Duodenal mucosa (tissue), 2 donors: ENCODE measurements around the gene MTMR2.
A peak's percentile ranks its signal among the peaks of the same experiment; 100 is the strongest.

Experiments
- H3K27ac ChIP-seq: one replicate; pipeline ENCODE4 v1.7.0; 2013; ENCODE audit warnings: low read depth, low read length
- H3K27me3 ChIP-seq, 2 donors: one replicate each; pipeline ENCODE4 v1.7.0; 2013; ENCODE audit warnings: low read length in 2 of 2, control low read depth in 1 of 2; ENCODE audit not compliant: insufficient read depth in 2 of 2, control insufficient read depth in 1 of 2
- H3K36me3 ChIP-seq, 2 donors: one replicate each; pipeline ENCODE4 v1.7.0; 2013; ENCODE audit warnings: low read length in 2 of 2, control low read depth in 1 of 2; ENCODE audit not compliant: insufficient read depth in 2 of 2, control insufficient read depth in 1 of 2
- H3K4me1 ChIP-seq, 2 donors: one replicate each; pipeline ENCODE4 v1.7.0; 2013; ENCODE audit warnings: low read length in 2 of 2, control low read depth in 1 of 2; ENCODE audit not compliant: insufficient read depth in 2 of 2, control insufficient read depth in 1 of 2
- H3K4me3 ChIP-seq, 2 donors: one replicate each; pipeline ENCODE4 v1.7.0; 2013; ENCODE audit warnings: low read length in 2 of 2, low read depth in 1 of 2
- H3K9ac ChIP-seq, 2 donors: one replicate each; pipeline ENCODE4 v1.7.0; 2013; ENCODE audit warnings: low read length in 2 of 2, low read depth in 1 of 2
- H3K9me3 ChIP-seq, 2 donors: one replicate each; pipeline ENCODE4 v1.7.0; 2013; ENCODE audit warnings: low read length in 2 of 2, control low read depth in 1 of 2; ENCODE audit not compliant: control insufficient read depth in 1 of 2

Gene MTMR2

GRCh38 chr11:95923728-95924413, at the start of gene MTMR2:
TSS of gene MTMR2 (minus strand) at chr11:95924107. CDS start at chr11:95923954, 153 bp downstream.
- Histone ChIP-seq H3K4me3 (peak within 1 kb of the TSS; percentile 79 to 98), H3K36me3 (no peaks in the 10 kb centered on the region), H3K4me1 (peaks cover 0 to 12% of the 10 kb centered on the region in 2 donors), H3K27me3 (no peaks in the 10 kb centered on the region), H3K27ac (peak within 1 kb of the TSS; percentile 86), H3K9ac (peak within 1 kb of the TSS; percentile 71 to 92), H3K9me3 (no peaks in the 10 kb centered on the region)

DNA sequence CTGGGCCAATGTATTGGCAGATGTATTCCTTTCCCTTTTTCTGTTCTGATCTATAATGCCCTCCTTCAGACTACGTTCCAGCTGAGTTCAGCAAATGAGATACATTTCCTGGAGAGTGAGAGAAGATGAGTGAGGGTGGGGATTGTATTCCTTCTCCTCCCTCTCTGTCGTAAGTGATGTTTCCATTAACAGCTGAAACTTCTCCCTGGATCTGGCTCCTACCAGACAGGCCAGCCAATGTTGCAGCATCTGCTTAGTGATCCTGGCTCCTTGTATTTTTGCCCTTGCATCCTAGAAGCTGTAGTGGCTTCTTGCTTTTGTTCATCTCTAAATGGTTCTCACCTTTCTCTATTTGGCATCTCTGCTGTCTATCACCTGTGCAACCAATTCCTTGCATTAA, 48.2 kb upstream of the MTMR2 start:
- Histone ChIP-seq H3K27ac (no peak overlapping the region), H3K36me3 (no peaks in the 10 kb centered on the region), H3K9ac (no peak overlapping the region), H3K4me3 (no peak overlapping the region), H3K27me3 (no peaks in the 10 kb centered on the region), H3K4me1 (no peaks in the 10 kb centered on the region), H3K9me3 (no peaks in the 10 kb centered on the region)

GRCh38 chr11:95968585-95968984, 44.7 kb upstream of the MTMR2 start:
- Histone ChIP-seq H3K36me3 (no peaks in the 10 kb centered on the region), H3K4me3 (no peak overlapping the region), H3K27ac (no peak overlapping the region), H3K4me1 (no peaks in the 10 kb centered on the region), H3K27me3 (no peaks in the 10 kb centered on the region), H3K9ac (no peak overlapping the region), H3K9me3 (no peaks in the 10 kb centered on the region)

- H3K36me3 ChIP-seq, result no peaks in the 10 kb centered on the region
- H3K27ac ChIP-seq, result no peak overlapping the region
- H3K27me3 ChIP-seq, result no peaks in the 10 kb centered on the region
- H3K4me3 ChIP-seq, result no peak overlapping the region
- H3K9ac ChIP-seq, result no peak overlapping the region
- H3K4me1 ChIP-seq, result no peaks in the 10 kb centered on the region
- H3K9me3 ChIP-seq, result no peaks in the 10 kb centered on the region
These were observed 40.4 kb upstream of the MTMR2 start for GRCh38 chr11:95964281-95964680.

- Histone ChIP-seq H3K27me3 (no peaks in the 10 kb centered on the region), H3K4me1 (no peaks in the 10 kb centered on the region)
These were observed 37.9 kb upstream of the MTMR2 start for GRCh38 chr11:95961758-95962157.

DNA sequence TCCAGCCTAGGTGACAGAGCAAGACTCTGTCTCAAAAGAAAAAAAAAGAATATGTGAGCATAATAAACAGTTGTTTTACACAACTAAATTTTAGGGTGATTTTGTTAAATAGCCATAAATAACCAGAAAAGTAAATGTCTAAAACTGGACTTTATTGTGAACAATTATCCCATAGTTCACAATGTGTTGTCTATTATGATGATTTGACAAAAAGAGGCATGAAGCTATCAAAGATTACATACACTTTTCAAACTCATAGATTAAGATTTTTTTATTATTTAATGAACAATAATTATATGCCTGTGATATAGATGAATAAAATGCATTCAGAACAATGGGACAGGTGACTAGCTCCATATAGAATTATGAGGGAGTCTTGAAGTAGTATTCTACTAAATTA, 27.0 kb upstream of the MTMR2 start:
- H3K9ac ChIP-seq, result no peak overlapping the region
- H3K27me3 ChIP-seq, result no peaks in the 10 kb centered on the region
- H3K36me3 ChIP-seq, result no peaks in the 10 kb centered on the region
- no peak overlapping the region for H3K4me3 ChIP-seq
- no peaks in the 10 kb centered on the region for H3K9me3 ChIP-seq
- H3K27ac ChIP-seq, result no peak overlapping the region
- H3K4me1 ChIP-seq, result no peaks in the 10 kb centered on the region

More at GRCh38 chr11:95961758-95962157, 37.9 kb upstream of the MTMR2 start:
- H3K4me3 ChIP-seq, result no peak overlapping the region
- H3K9ac ChIP-seq, result no peak overlapping the region
- no peaks in the 10 kb centered on the region for H3K36me3 ChIP-seq
- no peaks in the 10 kb centered on the region for H3K9me3 ChIP-seq
- H3K27ac ChIP-seq, result no peak overlapping the region

- H3K36me3 ChIP-seq, result no peaks in the 10 kb centered on the region
- H3K4me3 ChIP-seq, result no peak overlapping the region
- H3K9me3 ChIP-seq, result peaks cover 8 to 10% of the 10 kb centered on the region in 2 donors
- no peaks in the 10 kb centered on the region for H3K27me3 ChIP-seq
- H3K27ac ChIP-seq, result no peak overlapping the region
- H3K4me1 ChIP-seq, result no peaks in the 10 kb centered on the region
- H3K9ac ChIP-seq, result no peak overlapping the region
These were observed 24.7 kb upstream of the MTMR2 start for GRCh38 chr11:95948637-95949036.

DNA sequence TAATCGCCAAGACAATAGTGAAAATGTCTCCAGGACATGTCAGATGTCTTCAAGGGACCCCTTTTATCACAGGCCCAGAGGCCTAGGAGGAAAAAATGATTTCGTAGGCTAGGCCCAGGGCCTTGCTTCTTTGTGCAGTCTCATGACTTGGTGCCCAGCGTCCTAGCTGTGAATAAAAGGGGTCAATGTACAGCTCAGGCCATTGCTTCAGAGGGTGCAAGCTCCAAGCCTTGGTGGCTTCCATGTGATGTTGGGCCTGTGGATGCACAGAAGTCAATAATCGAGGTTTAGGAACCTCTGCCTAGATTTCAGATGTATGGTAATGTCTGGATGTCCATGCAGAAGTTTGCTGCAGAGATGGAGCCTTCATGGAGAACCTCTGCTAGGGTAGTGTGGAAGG, 20.7 kb upstream of the MTMR2 start:
- Histone ChIP-seq H3K27me3 (no peaks in the 10 kb centered on the region), H3K27ac (no peak overlapping the region), H3K9me3 (peaks cover 8 to 10% of the 10 kb centered on the region in 2 donors), H3K36me3 (no peaks in the 10 kb centered on the region), H3K4me3 (no peak overlapping the region), H3K9ac (no peak overlapping the region), H3K4me1 (no peaks in the 10 kb centered on the region)

DNA sequence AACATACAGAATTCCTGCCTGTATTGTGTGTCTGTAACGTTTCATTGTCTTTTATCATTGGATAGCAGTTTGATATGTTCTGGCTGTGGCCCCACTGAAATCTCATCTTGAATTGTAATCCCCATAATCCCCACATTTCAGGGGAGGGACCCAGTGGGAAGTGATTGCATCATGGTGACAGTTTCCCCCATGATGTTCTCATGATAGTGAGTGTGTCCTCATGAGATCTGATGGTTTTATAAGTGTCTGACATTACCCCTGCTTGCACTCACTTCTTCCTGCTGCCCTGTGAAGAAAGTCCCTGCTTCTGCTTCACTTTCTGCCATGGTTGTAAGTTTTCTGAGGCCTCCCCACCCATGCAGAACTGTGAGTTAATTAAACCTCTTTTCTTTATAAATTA, 19.6 kb upstream of the MTMR2 start:
- Histone ChIP-seq H3K9ac (no peak overlapping the region), H3K9me3 (peaks cover 8 to 10% of the 10 kb centered on the region in 2 donors), H3K27ac (no peak overlapping the region), H3K4me1 (no peaks in the 10 kb centered on the region), H3K36me3 (no peaks in the 10 kb centered on the region), H3K27me3 (no peaks in the 10 kb centered on the region), H3K4me3 (no peak overlapping the region)

DNA sequence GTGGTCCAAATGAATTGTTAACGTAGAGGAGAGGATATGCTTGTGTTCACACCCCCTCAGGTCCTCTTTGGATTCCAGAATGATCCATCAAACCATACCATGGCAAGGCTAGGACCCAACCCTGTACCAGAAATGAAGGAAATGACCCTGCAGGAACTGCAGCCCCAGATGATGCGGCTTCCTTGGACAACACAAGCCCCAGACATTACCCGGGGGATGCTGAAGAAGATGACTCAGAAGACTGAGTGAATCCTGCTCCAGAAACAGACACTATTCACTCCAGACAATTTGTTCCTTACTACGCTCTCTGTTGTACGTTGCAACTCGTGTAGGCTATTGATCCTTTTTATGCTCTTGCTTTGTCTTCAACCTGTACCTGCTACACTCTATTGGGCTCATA, 15.2 kb upstream of the MTMR2 start:
- Histone ChIP-seq H3K4me1 (no peaks in the 10 kb centered on the region), H3K9ac (no peak overlapping the region), H3K27me3 (no peaks in the 10 kb centered on the region), H3K36me3 (no peaks in the 10 kb centered on the region), H3K4me3 (no peak overlapping the region), H3K27ac (no peak overlapping the region), H3K9me3 (no peaks in the 10 kb centered on the region)
